ENCODE measurements around the gene CHD3. TPM values are rescaled to one million over a fixed set of nuclear protein-coding genes. Genes with fewer than 3 reads are reported as not detected.

The CHD3 gene
- total RNA-seq, 2 experiments from 2014 or later, result 216 to 223 TPM

- ChIA-PET CTCF (interaction anchor here (2.1 kb wide), 1 partner anchor 8 kb away, joined by 7 read pairs; no protein-coding TSS in a partner anchor), POLR2A (no interaction called here)
- Mint-ChIP-seq H3K9me3 (no peaks in the 10 kb centered on the region), H3K4me3 (no peak overlapping the region), H3K27ac (no peak overlapping the region), H3K36me3 (ENCODE audit: low read depth) (no peaks in the 10 kb centered on the region), H3K4me1 (no peaks in the 10 kb centered on the region), H3K27me3 (peaks cover 7% of the 10 kb centered on the region)
- no peak for DNase-seq
These were observed 72.8 kb downstream of the CHD3 start for GRCh38 chr17:7961421-7961820.

Other genes with a start within 250 kb of the CHD3 start
- gene ATP1B2, start 237.9 kb upstream of the CHD3 start, total RNA-seq, result under 1 TPM in 1 of 2 experiments, not detected in 1; 0.08 TPM
- 100 to 1,000 TPM; 154 to 182 TPM for gene TP53, start 201.3 kb upstream of the CHD3 start, total RNA-seq
- gene WRAP53, start 200.3 kb upstream of the CHD3 start, total RNA-seq, result 10 to 100 TPM; 22.6 to 24.2 TPM
- gene EFNB3, start 183.6 kb upstream of the CHD3 start, total RNA-seq, result not detected
- gene DNAH2, start 171.0 kb upstream of the CHD3 start, total RNA-seq, result not detected
- gene KDM6B, start 54.6 kb upstream of the CHD3 start, total RNA-seq, result 10 to 100 TPM; 12.3 to 12.8 TPM
- gene TMEM88, start 33.7 kb upstream of the CHD3 start, total RNA-seq, result under 1 TPM; 0.55 to 0.87 TPM
- gene NAA38, start 31.2 kb upstream of the CHD3 start, total RNA-seq, result 10 to 100 TPM; 84.2 to 93.0 TPM
- gene CYB5D1, start 30.8 kb upstream of the CHD3 start, total RNA-seq, result 1 to 10 TPM; 8.2 to 9.0 TPM
- gene RNF227, start 27.5 kb downstream of the CHD3 start, total RNA-seq, result 1 to 10 TPM; 4.4 to 4.5 TPM
- gene KCNAB3, start 41.1 kb downstream of the CHD3 start, total RNA-seq, result 10 to 100 TPM; 11.8 to 12.4 TPM
- gene TRAPPC1, start 43.2 kb downstream of the CHD3 start, total RNA-seq, result 100 to 1,000 TPM; 235 to 251 TPM
- gene CNTROB, start 43.4 kb downstream of the CHD3 start, total RNA-seq, result 10 to 100 TPM; 74.3 to 77.4 TPM
- not detected for gene GUCY2D, start 113.8 kb downstream of the CHD3 start, total RNA-seq
- not detected for gene ALOX15B, start 150.3 kb downstream of the CHD3 start, total RNA-seq
- gene ALOX12B, start 198.9 kb downstream of the CHD3 start, total RNA-seq, result under 1 TPM; 0.27 to 0.31 TPM
- not detected for gene ALOXE3, start 229.7 kb downstream of the CHD3 start, total RNA-seq
- under 1 TPM; 0.15 to 0.20 TPM for gene HES7, start 235.3 kb downstream of the CHD3 start, total RNA-seq

Data from activated CD4-positive, alpha-beta T cell treated with anti-CD3 and anti-CD28 coated beads, Interleukin-2, amount 10 ng/mL, durations not matched to agents 7 days and 5 days (primary cell).